Medulla oblongata (tissue), 1 donor: ENCODE measurements around the gene SERPINA4.
"Not testable (repeated sequence)": the region's sequence is repeated elsewhere in the genome, so short reads cannot be mapped to it uniquely, and the experiment has no call there.

ENCODE experiments used
- DNase-seq: peaks from one replicate; pipeline ENCODE4 v3.0.0-alpha.2; 2015; ENCODE audit errors: extremely low spot score

Gene SERPINA4

GRCh38 chr14:94569381-94570001 lies 8.2 kb downstream of the SERPINA4 start:
- no peak for DNase-seq

DNA sequence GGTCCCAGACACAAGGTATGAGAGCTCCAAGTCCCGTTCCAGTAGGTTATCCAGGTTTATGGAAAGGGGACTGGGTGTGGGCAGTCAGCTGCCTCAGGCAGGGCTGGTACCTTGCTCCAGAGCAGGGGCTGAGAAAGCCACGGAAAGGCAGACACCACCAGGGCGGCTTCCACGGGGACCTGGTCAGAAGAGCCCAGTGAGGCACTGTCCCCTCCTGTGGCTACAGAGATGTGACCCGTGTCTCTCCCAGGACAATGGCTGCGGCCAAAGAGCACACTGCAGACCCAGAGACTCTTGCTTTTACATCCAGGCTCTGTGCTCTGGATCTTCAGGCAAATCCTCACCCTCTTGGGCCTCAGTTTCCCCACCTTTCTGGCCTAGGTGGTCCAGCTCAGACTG lies 8.8 kb downstream of the SERPINA4 start:
- no peak for DNase-seq

GRCh38 chr14:94570440-94570839 lies 9.2 kb downstream of the SERPINA4 start:
- no peak for DNase-seq

- DNase-seq = peak; percentile 44
Measured at GRCh38 chr14:94571395-94571794, 10.2 kb downstream of the SERPINA4 start.

GRCh38 chr14:94571950-94572349 lies 10.7 kb downstream of the SERPINA4 start:
- peak; percentile 30 for DNase-seq

GRCh38 chr14:94572637-94573303 lies 11.5 kb downstream of the SERPINA4 start:
- no peak for DNase-seq

- no peak for DNase-seq
Measured at GRCh38 chr14:94573475-94574277, 12.4 kb downstream of the SERPINA4 start.

DNA sequence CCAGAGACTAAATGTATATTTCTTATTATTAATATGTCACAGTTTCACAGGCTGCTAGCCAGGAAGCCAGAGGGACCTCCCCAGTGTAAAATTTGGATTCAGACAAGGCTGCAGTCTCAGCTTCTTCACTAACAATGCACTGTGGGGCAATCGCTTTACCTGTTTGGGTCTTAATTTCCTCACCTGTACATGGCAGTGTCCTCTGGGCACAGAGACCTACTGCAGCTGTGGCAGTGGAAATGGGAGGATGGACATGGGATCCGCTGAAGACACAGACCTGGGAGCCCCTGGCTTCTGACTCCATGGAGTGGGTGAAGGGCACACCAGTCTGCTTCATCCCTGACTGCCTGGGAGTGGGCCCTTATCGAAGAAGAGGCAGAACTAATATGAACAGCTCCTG lies 13.1 kb downstream of the SERPINA4 start:
- no peak for DNase-seq

DNA sequence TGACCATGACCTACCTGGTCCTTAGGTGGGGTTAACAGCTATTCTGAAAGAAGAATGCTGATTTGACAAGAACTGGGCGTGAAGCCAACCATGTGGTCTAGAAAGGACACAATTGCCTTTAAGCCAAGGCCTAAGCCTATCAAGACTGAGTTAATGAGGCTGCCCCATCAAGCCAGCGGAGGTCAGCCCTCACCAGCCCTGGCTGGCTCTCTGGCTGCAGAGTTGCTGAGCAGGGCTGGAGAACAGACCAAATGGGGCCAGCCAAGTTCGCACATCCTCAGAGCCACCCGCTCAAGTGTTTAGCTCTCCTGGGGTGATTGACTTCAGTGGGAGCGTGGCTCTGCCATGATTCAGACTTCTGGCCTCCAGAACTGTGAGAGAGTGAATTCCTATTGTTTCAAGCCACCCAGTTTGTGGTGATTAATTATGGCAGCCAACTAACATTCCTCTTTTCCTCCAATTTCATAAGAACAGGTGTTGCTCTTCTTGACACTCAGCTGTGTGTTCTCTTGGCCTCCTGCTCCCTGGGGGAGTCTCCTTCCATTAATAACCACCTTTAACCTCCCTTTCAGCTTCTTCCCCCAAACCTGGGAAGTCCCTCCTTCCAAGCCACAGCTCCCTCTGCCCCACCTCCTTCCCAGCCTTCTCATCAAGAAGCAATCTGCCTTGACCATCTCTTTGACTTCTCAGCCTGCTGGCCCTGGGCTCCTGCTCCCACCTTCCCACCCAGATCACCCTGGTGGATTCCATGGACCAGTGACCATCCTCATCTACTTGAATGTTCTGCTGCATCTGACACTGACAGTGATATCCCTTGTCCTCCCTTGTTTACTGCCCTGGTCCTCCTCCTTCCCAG lies 14.7 kb downstream of the SERPINA4 start:
- DNase-seq = no peak

- DNase-seq = not testable (repeated sequence)
Measured at GRCh38 chr14:94577472-94577871, 16.2 kb downstream of the SERPINA4 start.

DNA sequence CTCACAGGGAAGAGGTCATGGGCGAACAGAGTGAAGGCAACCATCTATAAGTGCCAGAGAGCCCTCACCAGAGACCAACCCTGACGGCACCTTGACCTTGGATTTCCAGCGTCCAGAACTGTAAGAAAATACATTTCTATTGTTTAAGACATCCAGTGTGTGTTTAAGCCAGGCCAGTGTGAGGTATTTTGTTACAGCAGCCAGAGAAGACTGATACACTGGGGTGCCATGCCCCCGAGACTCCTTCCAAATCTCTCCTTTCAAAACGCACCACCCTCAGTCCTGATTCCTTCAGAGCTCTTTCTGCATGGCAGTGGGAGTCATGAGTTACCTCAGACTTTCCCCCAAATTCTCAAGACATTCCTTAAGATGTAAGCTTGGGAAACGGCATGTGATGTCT lies 17.5 kb downstream of the SERPINA4 start:
- DNase-seq = no peak

GRCh38 chr14:94581127-94581999 lies 20.1 kb downstream of the SERPINA4 start, which contains the start of gene SERPINA5:
SERPINA5 (plus strand) TSS chr14:94581426; CDS start chr14:94587363, 5,937 bp downstream.
- DNase-seq = no peak

- DNase-seq = no peak
Measured at GRCh38 chr14:94582199-94582750, 21.0 kb downstream of the SERPINA4 start.

- DNase-seq = no peak
Measured at GRCh38 chr14:94582851-94583250, 21.6 kb downstream of the SERPINA4 start.

DNA sequence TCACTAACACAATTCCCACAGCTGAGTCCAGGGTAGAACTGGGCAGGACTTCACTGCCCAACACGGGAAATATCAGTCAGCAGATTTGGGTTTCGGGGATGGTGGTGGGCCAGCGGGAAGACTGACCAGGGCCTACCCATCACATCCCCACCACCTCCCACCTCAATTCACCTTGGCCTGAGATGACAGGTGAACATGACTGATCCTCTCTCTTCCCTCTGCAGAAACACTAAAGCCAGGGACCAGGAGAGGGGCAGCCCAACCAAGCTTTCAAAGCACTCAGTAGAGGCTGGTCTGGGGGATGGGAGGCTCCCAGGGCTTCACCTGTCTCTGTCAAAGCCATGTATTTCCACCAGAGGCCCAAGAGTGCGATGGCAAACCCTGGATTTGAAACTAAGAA lies 22.3 kb downstream of the SERPINA4 start:
- no peak for DNase-seq

DNA sequence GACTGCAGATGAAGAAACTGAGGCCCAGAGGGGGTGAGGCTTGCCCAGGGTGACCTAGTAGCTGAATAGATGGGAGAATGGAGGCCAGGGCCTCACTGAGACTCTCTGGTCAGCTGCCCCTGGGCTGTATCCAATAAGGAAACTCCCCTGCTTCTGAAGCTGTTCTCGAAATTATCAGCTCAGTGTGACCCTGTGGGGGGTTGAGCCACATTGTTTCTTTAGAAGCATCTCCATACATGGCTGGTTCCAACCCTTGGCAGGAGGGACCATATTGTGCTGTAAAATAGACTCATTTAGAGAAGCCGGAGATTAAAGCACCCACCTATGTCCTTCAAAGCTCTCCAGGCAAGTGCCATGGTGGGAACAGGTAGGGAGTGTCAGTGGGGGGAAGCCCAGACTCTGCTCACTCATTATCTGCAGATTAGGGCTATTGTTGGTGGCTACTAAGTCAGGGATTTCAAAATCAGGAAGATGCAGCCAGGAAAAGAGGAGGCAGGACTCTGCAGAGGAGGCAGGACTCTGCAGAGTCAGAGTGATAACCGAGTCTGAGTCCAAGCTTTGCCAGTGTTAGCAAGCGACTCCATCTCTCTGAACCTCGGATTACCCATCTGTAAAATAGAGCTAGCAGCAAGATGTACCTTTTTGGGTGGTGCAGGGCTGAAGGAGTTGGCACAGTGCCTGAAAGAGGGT lies 23.5 kb downstream of the SERPINA4 start:
- DNase-seq = no peak

GRCh38 chr14:94586635-94587034 lies 25.4 kb downstream of the SERPINA4 start:
- DNase-seq = no peak

DNA sequence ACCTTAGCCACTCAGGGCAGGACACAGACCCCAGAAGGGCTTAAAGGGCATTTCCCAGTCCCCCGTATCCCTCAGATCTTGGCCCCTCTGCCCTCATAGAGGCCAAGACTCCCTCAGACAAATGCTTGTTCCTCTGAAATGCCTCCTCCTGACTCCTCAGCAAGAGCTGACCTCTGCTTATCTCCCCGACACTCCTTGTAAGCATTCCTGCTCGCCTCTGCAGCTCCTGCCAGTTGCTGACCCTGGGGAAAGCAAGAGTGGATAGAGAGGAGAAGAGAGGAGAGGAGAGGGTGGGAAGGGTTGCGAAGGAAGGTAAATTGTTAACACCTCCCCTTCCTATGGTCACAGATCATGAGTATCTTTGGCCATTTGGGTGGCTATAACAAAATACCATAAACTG lies 27.1 kb downstream of the SERPINA4 start:
- no peak for DNase-seq

DNA sequence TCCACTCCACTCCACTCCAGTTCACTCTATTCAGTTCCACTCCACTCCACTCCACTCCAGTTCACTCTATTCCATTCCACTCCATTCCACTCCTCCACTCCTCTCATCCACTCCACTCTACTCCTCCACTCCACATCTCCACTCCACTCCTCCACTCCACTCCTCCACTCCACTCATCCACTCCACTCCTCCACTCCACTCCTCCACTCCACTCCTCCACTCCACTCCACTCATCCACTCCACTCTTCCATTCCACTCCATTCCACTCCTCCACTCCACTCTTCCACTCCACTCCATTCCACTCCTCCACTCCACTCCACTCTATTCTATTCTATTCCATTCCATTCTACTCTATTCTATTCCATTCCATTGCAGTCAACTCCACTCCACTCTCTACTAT lies 29.8 kb downstream of the SERPINA4 start:
- no peak for DNase-seq

DNA sequence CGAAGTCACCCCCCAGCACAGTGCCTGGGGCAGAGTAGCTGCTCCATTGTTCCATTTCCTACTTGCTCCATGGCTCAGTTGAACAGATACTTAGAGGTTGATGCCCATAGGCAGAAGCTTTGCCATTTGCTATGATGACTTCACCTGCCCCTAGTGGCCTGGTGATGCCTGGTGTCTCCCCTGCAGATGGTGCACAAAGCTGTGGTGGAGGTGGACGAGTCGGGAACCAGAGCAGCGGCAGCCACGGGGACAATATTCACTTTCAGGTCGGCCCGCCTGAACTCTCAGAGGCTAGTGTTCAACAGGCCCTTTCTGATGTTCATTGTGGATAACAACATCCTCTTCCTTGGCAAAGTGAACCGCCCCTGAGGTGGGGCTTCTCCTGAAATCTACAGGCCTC lies 30.6 kb downstream of the SERPINA4 start:
- DNase-seq = no peak
